HepG2 (cell line): Measurements from ENCODE around the gene TTLL4. TPM values are rescaled to one million over a fixed set of nuclear protein-coding genes. Genes with fewer than 3 reads are reported as not detected.

ENCODE experiments used
- ATAC-seq: fragments of 200-7000 bp; cut with Tn5 transposase; 3 replicates; pipeline ENCODE4 v1.9.1; 2020; ENCODE audit warnings: mild to moderate bottlenecking, moderate library complexity
- BruUV-seq: library from RNA; stranded (reverse); fragments of 400-500 nt; replicated peaks from 2 replicates; lab custom pipeline; 2021; lab: Mats Ljungman, UMichigan
- CTCF ChIA-PET: fragments of 300-600 bp; formaldehyde crosslinking; extraction: SDS; loops from one replicate; lab custom pipeline; 2021; ENCODE audit warnings: low total read pairs, inconsistent platforms, low intra/inter-chr PET ratio; lab: Yijun Ruan, JAX
- POLR2A ChIA-PET: fragments of 350-600 bp; sonication (Branson Sonifier 250); formaldehyde crosslinking; loops from one replicate; lab custom pipeline; 2020; ENCODE audit warnings: antibody characterized with exemption, inconsistent platforms; lab: Yijun Ruan, JAX
- DNase-seq: peaks from one replicate; pipeline ENCODE4 v3.0.0-alpha.2; 2015; ENCODE audit warnings: low spot score
- FAIRE-seq: peaks from 3 replicates; lab custom pipeline; 2011; peaks lifted over from hg19 to GRCh38; lab: Jason Lieb, UNC
- H2AFZ ChIP-seq: one replicate; pipeline ENCODE4 v1.6.1; 2011; ENCODE audit warnings: low read length, inconsistent platforms
- H3K27ac ChIP-seq: fragments of 300-600 bp; 3 replicates; pipeline ENCODE4 v1.8.0; 2011; ENCODE audit warnings: mixed run types, mild to moderate bottlenecking, mixed read lengths, low read length, inconsistent platforms; ENCODE audit not compliant: insufficient read depth; ENCODE audit errors: extremely low read length
- H3K27me3 ChIP-seq, 2 experiments: fragments of 200-600 bp in 1 of 2; 2 replicates in 1 of 2; 3 replicates in 1 of 2; pipeline versions ENCODE4 v1.6.0 to v1.8.0; 2011; ENCODE audit warnings: low read length in 2 of 2, mild to moderate bottlenecking in 2 of 2, moderate library complexity in 2 of 2, inconsistent platforms in 1 of 2; ENCODE audit not compliant: insufficient read depth in 2 of 2, control insufficient read depth in 1 of 2
- H3K36me3 ChIP-seq, 2 experiments: fragments of 200-600 bp in 1 of 2; replicated peaks in 1 of 2; 2 replicates in 1 of 2; 3 replicates in 1 of 2; pipeline versions ENCODE4 v1.5.1 to v1.8.0; 2011; ENCODE audit warnings: low read length in 2 of 2, inconsistent platforms in 1 of 2; ENCODE audit not compliant: insufficient read depth in 2 of 2, control insufficient read depth in 1 of 2
- H3K4me1 ChIP-seq: 2 replicates; pipeline ENCODE4 v1.5.1; 2012; ENCODE audit warnings: low read length, inconsistent platforms; ENCODE audit not compliant: insufficient read depth
- H3K4me2 ChIP-seq: 2 replicates; pipeline ENCODE4 v1.6.0; 2011; ENCODE audit warnings: low read depth, low read length, inconsistent platforms
- H3K4me3 ChIP-seq, 3 experiments: fragments of 200-600 bp in 1 of 3; sonication (generic), shearing (Covaris generic) in 1 of 3; replicated peaks in 1 of 3; 2 replicates each; pipeline ENCODE4 v1.5.1; 2011 to 2016; ENCODE audit warnings: low read length in 3 of 3, inconsistent platforms in 2 of 3, low read depth in 2 of 3, mild to moderate bottlenecking in 2 of 3, control low read depth in 1 of 3, mixed read lengths in 1 of 3; ENCODE audit not compliant: insufficient read depth in 1 of 3
- H3K79me2 ChIP-seq: one replicate; pipeline ENCODE4 v1.6.1; 2011; ENCODE audit warnings: low read length, inconsistent platforms; ENCODE audit not compliant: insufficient read depth
- H3K9ac ChIP-seq: 2 replicates; pipeline ENCODE4 v1.6.0; 2011; ENCODE audit warnings: mild to moderate bottlenecking, low read depth, low read length, inconsistent platforms; ENCODE audit not compliant: insufficient read depth
- H3K9me3 ChIP-seq: 2 replicates; pipeline ENCODE4 v1.5.1; 2012; ENCODE audit warnings: mild to moderate bottlenecking, low read length
- H4K20me1 ChIP-seq: 2 replicates; pipeline ENCODE4 v1.6.0; 2011; ENCODE audit warnings: inconsistent platforms, mild to moderate bottlenecking, low read length, moderate library complexity; ENCODE audit not compliant: insufficient read depth
- AKAP8 ChIP-seq: sonication (generic); formaldehyde crosslinking; IDR thresholded peaks from 2 replicates; pipeline ENCODE4 v1.5.1; 2020; ENCODE audit warnings: mild to moderate bottlenecking, missing genetic modification reagents
- HNRNPUL1 ChIP-seq: fragments of 200-400 bp; formaldehyde crosslinking; IDR thresholded peaks from 2 replicates; pipeline ENCODE4 v1.6.1; 2017; ENCODE audit warnings: low read depth, mild to moderate bottlenecking, low read length, moderate library complexity
- JUNB ChIP-seq: sonication (generic); formaldehyde crosslinking; IDR thresholded peaks from 2 replicates; pipeline ENCODE4 v1.8.0; 2022; ENCODE audit warnings: missing genetic modification reagents, mild to moderate bottlenecking, borderline replicate concordance
- NR3C1 ChIP-seq: sonication (generic); formaldehyde crosslinking; IDR thresholded peaks from 2 replicates; pipeline ENCODE4 v1.4.0; 2020; ENCODE audit warnings: missing genetic modification reagents
- PAF1 ChIP-seq: IDR thresholded peaks from 2 replicates; pipeline ENCODE4 v1.6.1; 2016; ENCODE audit warnings: missing genetic modification reagents, missing compliant biosample characterization
- RARA ChIP-seq: IDR thresholded peaks from 2 replicates; pipeline ENCODE4 v1.6.1; 2016; ENCODE audit warnings: missing genetic modification reagents, missing compliant biosample characterization
- SNAPC4 ChIP-seq: sonication (generic); formaldehyde crosslinking; IDR thresholded peaks from 2 replicates; pipeline ENCODE4 v1.4.0; 2020; ENCODE audit warnings: mild to moderate bottlenecking, missing genetic modification reagents
- TBL1XR1 ChIP-seq: fragments of 150-350 bp; IDR thresholded peaks from 2 replicates; pipeline ENCODE4 v1.6.1; 2014; ENCODE audit warnings: borderline replicate concordance, low read length; ENCODE audit not compliant: partially characterized antibody
- TGIF2 ChIP-seq: IDR thresholded peaks from 2 replicates; pipeline ENCODE4 v1.6.1; 2016; ENCODE audit warnings: control low read depth, missing compliant biosample characterization
- UBTF ChIP-seq: sonication (generic); formaldehyde crosslinking; IDR thresholded peaks from 2 replicates; pipeline ENCODE4 v1.4.0; 2020; ENCODE audit warnings: mild to moderate bottlenecking, missing genetic modification reagents
- ZBTB43 ChIP-seq: sonication (generic); formaldehyde crosslinking; conservative IDR thresholded peaks from 2 replicates; pipeline ENCODE4 v1.4.0; 2020; ENCODE audit warnings: missing genetic modification reagents
- WGBS: methylation state at CpG from one replicate; pipeline ENCODE4 v1.1.6; 2017; ENCODE audit warnings: low lambda C conversion rate; 5-methylcytosine and 5-hydroxymethylcytosine counted together
- in situ Hi-C: cut with HindIII; loops from 2 replicates; pipeline ENCODE4 v1.10.0; 2017; ENCODE audit warnings: low pct_unique_long_range_greater_than_20kb; ENCODE audit not compliant: extremely low pct_ligation_motif_present
- intact Hi-C: fragments of 100-400 bp; cut with micrococcal nuclease; formaldehyde crosslinking; loops from one replicate; pipeline ENCODE4 v1.10.0; 2022; ENCODE audit not compliant: unreplicated experiment
- polyA plus RNA-seq, 8 experiments: library from polyadenylated mRNA; depleted of rRNA in 3 of 8; stranded (reverse) in 7 of 8; unstranded in 1 of 8; fragments of >200 nt; fragmentation: Illumina TruSeq in 4 of 8; extraction: Trizol in 4 of 8; gene quantifications; 2 replicates each; pipeline versions ENCODE4 v1.2.1 to v1.2.3, GENCODE V29; 2011 to 2016; ENCODE audit warnings: low read depth in 4 of 8, missing spikeins in 1 of 8, mixed read lengths in 1 of 8; ENCODE audit not compliant: insufficient read depth in 1 of 8
- total RNA-seq, 5 experiments: library from RNA; depleted of rRNA; stranded (reverse); fragments of >200 nt; fragmentation: Illumina TruSeq; extraction: Trizol; gene quantifications; 2 replicates each; pipeline ENCODE4 v1.2.3, GENCODE V29; 2016; ENCODE audit warnings: low read depth in 1 of 5
- TF ChIP-seq, protein P1 (sequence below): sonication (generic); formaldehyde crosslinking; IDR thresholded peaks from 2 replicates; pipeline ENCODE4 v1.8.0; 2022; ENCODE audit warnings: missing genetic modification reagents, mild to moderate bottlenecking, moderate library complexity, borderline replicate concordance
- TF ChIP-seq, protein P2 (sequence below): sonication (generic); formaldehyde crosslinking; IDR thresholded peaks from 2 replicates; pipeline ENCODE4 v1.4.0; 2020; ENCODE audit warnings: mild to moderate bottlenecking, missing genetic modification reagents

TTLL4 gene
- total and polyA plus RNA-seq, 2 of the 13 experiments (the other 11 are each of a cell fraction or from before 2014, with no cell fraction given) = 77.5 to 84.6 TPM

DNA sequence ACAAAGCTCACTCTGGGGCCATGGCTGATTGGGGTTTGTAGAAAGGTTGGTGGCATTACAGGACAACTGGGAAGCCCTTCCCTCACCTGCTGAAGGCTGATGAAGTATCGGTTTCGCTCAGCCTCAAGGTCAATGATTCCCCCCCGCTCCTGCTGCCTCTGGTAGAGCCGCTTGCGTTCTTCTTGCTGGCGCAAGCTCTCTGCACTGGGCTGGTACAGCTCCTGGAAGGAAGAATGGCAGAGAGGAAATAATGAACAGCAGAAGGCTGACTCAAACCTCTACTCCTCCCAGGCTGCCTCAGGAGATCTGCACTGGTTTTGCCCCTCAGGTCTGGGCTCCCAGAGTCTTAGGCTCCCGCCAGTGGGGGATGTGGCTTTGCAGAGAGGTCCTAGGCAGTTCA is 46.0 kb upstream of the TTLL4 start:
- FAIRE-seq (no peak), ATAC-seq (no peak), DNase-seq (no peak)
- Histone ChIP-seq H2AFZ (no peak overlapping the region), H3K27me3 (no peaks in the 10 kb centered on the region; a peak in 1 of 5 replicates), H3K79me2 (peaks cover 12% of the 10 kb centered on the region), H3K9ac (no peak overlapping the region), H3K9me3 (no peaks in the 10 kb centered on the region), H3K4me2 (no peak overlapping the region), H4K20me1 (no peaks in the 10 kb centered on the region), H3K4me3 (no peak overlapping the region), H3K36me3 (peaks cover 33 to 69% of the 10 kb centered on the region in 2 experiments), H3K4me1 (peaks cover 11% of the 10 kb centered on the region), H3K27ac (no peak overlapping the region)
- POLR2A ChIA-PET = no interaction called here
- intact Hi-C loops = no loop called here
- 97% methylated on average over 7 of the region's 7 CpGs for WGBS
- CTCF ChIA-PET = no interaction called here
- in situ Hi-C loops = no loop called here
- BruUV-seq = no TSS peak
- no peak for TF ChIP-seq PAF1
- no peak for TF ChIP-seq TGIF2 (CRISPR knock-in tag)
- no peak for TF ChIP-seq NR3C1 (CRISPR knock-in tag)
- no peak for TF ChIP-seq RARA (CRISPR knock-in tag)
- no peak for TF ChIP-seq SNAPC4 (CRISPR knock-in tag)
- no peak for TF ChIP-seq ZBTB43 (CRISPR knock-in tag)
- no peak for TF ChIP-seq TBL1XR1
- no peak for TF ChIP-seq JUNB (CRISPR knock-in tag)
- no peak for TF ChIP-seq AKAP8 (CRISPR knock-in tag)
- TF ChIP-seq, protein P1, sequence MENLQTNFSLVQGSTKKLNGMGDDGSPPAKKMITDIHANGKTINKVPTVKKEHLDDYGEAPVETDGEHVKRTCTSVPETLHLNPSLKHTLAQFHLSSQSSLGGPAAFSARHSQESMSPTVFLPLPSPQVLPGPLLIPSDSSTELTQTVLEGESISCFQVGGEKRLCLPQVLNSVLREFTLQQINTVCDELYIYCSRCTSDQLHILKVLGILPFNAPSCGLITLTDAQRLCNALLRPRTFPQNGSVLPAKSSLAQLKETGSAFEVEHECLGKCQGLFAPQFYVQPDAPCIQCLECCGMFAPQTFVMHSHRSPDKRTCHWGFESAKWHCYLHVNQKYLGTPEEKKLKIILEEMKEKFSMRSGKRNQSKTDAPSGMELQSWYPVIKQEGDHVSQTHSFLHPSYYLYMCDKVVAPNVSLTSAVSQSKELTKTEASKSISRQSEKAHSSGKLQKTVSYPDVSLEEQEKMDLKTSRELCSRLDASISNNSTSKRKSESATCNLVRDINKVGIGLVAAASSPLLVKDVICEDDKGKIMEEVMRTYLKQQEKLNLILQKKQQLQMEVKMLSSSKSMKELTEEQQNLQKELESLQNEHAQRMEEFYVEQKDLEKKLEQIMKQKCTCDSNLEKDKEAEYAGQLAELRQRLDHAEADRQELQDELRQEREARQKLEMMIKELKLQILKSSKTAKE (CRISPR knock-in tag) = no peak
- TF ChIP-seq, protein P2, sequence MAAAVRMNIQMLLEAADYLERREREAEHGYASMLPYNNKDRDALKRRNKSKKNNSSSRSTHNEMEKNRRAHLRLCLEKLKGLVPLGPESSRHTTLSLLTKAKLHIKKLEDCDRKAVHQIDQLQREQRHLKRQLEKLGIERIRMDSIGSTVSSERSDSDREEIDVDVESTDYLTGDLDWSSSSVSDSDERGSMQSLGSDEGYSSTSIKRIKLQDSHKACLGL = no peak
- TF ChIP-seq HNRNPUL1 = no peak
- no peak for TF ChIP-seq UBTF (CRISPR knock-in tag)
